Measurements from ENCODE around the gene ZSCAN2.
"Not testable (repeated sequence)": the region's sequence is repeated elsewhere in the genome, so short reads cannot be mapped to it uniquely, and the experiment has no call there.

Gene ZSCAN2

DNA sequence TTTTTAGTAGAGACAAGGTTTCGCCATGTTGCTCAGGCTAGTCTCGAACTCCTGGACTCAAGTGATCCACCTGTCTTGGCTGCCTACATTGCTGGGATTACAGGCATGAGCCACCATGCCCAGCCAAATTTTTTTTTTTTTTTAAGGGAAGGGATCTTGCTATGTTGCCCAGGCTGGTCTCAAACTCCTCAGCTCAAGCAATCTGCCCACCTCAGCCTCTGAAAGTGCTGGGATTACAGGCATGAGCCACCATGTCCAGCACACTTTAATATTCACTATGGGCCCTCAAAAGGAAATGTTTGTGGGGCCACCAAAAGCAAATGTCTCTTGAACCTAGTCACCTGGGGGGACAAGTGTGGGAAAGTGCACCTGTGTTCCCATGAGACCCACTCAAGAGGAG is 41.8 kb downstream of the ZSCAN2 start:
- not testable (repeated sequence) for H3K4me1 ChIP-seq (ENCODE audit: insufficient read depth, low read length); H3K9ac ChIP-seq (ENCODE audit: low read depth, low read length); H3K4me3 ChIP-seq (ENCODE audit: low read length); H3K9me3 ChIP-seq (ENCODE audit: insufficient read depth, low read depth, low read length); H3K27me3 ChIP-seq (ENCODE audit: insufficient read depth, low read length); H3K27ac ChIP-seq (ENCODE audit: low read depth, low read length)
- H3K36me3 ChIP-seq (ENCODE audit: insufficient read depth, low read length), result peaks cover 76% of the 10 kb centered on the region
- 48% methylated on average over 2 of the region's 2 CpGs for WGBS

GRCh38 chr15:84643838-84644237 is 43.0 kb downstream of the ZSCAN2 start:
- Histone ChIP-seq H3K9ac (ENCODE audit: low read depth, low read length) (no peak overlapping the region), H3K4me1 (ENCODE audit: insufficient read depth, low read length) (no peaks in the 10 kb centered on the region), H3K9me3 (ENCODE audit: insufficient read depth, low read depth, low read length) (no peaks in the 10 kb centered on the region), H3K36me3 (ENCODE audit: insufficient read depth, low read length) (peaks cover 88% of the 10 kb centered on the region), H3K27ac (ENCODE audit: low read depth, low read length) (no peak overlapping the region), H3K27me3 (ENCODE audit: insufficient read depth, low read length) (no peaks in the 10 kb centered on the region), H3K4me3 (ENCODE audit: low read length) (no peak overlapping the region)
- WGBS, result 96% methylated on average over 6 of the region's 6 CpGs

GRCh38 chr15:84645496-84645895 is 44.7 kb downstream of the ZSCAN2 start:
- Histone ChIP-seq H3K9me3 (ENCODE audit: insufficient read depth, low read depth, low read length) (no peaks in the 10 kb centered on the region), H3K4me3 (ENCODE audit: low read length) (no peak overlapping the region), H3K27ac (ENCODE audit: low read depth, low read length) (no peak overlapping the region), H3K27me3 (ENCODE audit: insufficient read depth, low read length) (no peaks in the 10 kb centered on the region), H3K36me3 (ENCODE audit: insufficient read depth, low read length) (peaks cover 89% of the 10 kb centered on the region), H3K4me1 (ENCODE audit: insufficient read depth, low read length) (no peaks in the 10 kb centered on the region), H3K9ac (ENCODE audit: low read depth, low read length) (no peak overlapping the region)
- 96% methylated on average over 10 of the region's 10 CpGs for WGBS

DNA sequence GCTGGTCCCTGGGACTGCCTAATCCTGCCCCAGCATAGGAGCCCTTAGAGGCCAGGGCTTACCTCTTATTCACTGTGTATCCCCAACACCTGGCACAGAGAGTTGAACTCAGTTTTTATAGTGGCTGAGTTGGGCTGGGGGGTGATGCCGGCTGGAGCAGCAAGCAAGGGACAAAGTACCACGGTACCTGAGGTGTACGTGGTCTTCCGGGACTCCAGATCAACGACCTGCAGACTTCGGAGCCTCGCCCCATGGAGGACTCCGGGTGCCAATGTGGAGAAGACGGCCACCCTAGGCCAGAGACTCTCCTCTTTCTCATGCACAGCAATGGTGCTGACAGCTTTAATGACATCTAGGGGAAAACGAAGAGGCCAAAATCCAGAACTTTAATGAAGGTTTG is 45.2 kb downstream of the ZSCAN2 start:
- Histone ChIP-seq H3K27me3 (ENCODE audit: insufficient read depth, low read length) (no peaks in the 10 kb centered on the region), H3K36me3 (ENCODE audit: insufficient read depth, low read length) (peaks cover 89% of the 10 kb centered on the region), H3K4me3 (ENCODE audit: low read length) (no peak overlapping the region), H3K9ac (ENCODE audit: low read depth, low read length) (no peak overlapping the region), H3K9me3 (ENCODE audit: insufficient read depth, low read depth, low read length) (no peaks in the 10 kb centered on the region), H3K4me1 (ENCODE audit: insufficient read depth, low read length) (no peaks in the 10 kb centered on the region), H3K27ac (ENCODE audit: low read depth, low read length) (no peak overlapping the region)
- 94% methylated on average over 10 of the region's 10 CpGs for WGBS

DNA sequence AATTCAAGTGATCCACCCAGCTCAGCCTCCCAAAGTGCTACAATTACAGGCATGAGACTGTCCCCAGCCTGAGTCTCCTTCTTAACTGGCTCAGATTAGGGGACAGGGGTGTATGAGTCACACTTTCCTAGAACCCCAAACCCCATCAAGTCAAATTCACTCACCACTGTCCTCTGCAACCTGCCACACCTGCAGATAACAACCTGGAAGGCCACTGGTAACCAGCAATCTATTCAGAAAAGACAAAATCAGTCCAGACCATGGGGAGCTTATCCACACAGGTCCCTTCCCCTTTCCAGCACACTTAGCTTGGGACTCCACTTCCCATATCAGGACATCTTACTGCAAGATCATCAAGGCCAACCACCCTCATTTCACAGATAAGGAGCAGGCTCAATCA is 46.9 kb downstream of the ZSCAN2 start:
- Histone ChIP-seq H3K36me3 (ENCODE audit: insufficient read depth, low read length) (peaks cover 91% of the 10 kb centered on the region), H3K9ac (ENCODE audit: low read depth, low read length) (no peak overlapping the region), H3K4me1 (ENCODE audit: insufficient read depth, low read length) (no peaks in the 10 kb centered on the region), H3K4me3 (ENCODE audit: low read length) (no peak overlapping the region), H3K27me3 (ENCODE audit: insufficient read depth, low read length) (no peaks in the 10 kb centered on the region), H3K9me3 (ENCODE audit: insufficient read depth, low read depth, low read length) (no peaks in the 10 kb centered on the region), H3K27ac (ENCODE audit: low read depth, low read length) (no peak overlapping the region)

- Histone ChIP-seq H3K9me3 (ENCODE audit: insufficient read depth, low read depth, low read length) (no peaks in the 10 kb centered on the region), H3K27ac (ENCODE audit: low read depth, low read length) (no peak overlapping the region), H3K36me3 (ENCODE audit: insufficient read depth, low read length) (peaks cover 85% of the 10 kb centered on the region), H3K4me3 (ENCODE audit: low read length) (no peak overlapping the region), H3K9ac (ENCODE audit: low read depth, low read length) (no peak overlapping the region), H3K27me3 (ENCODE audit: insufficient read depth, low read length) (no peaks in the 10 kb centered on the region), H3K4me1 (ENCODE audit: insufficient read depth, low read length) (no peaks in the 10 kb centered on the region)
- 94% methylated on average over 3 of the region's 3 CpGs for WGBS
Measured at GRCh38 chr15:84648539-84648938, 47.7 kb downstream of the ZSCAN2 start.

- 98% methylated on average over 2 of the region's 2 CpGs for WGBS
- H3K4me3 ChIP-seq (ENCODE audit: low read length), result no peak overlapping the region
- H3K36me3 ChIP-seq (ENCODE audit: insufficient read depth, low read length), result peaks cover 75% of the 10 kb centered on the region
- no peaks in the 10 kb centered on the region for H3K27me3 ChIP-seq (ENCODE audit: insufficient read depth, low read length)
- no peaks in the 10 kb centered on the region for H3K4me1 ChIP-seq (ENCODE audit: insufficient read depth, low read length)
- H3K9ac ChIP-seq (ENCODE audit: low read depth, low read length), result no peak overlapping the region
- H3K9me3 ChIP-seq (ENCODE audit: insufficient read depth, low read depth, low read length), result no peaks in the 10 kb centered on the region
- H3K27ac ChIP-seq (ENCODE audit: low read depth, low read length), result no peak overlapping the region
Measured at GRCh38 chr15:84649706-84650105, 48.9 kb downstream of the ZSCAN2 start.

DNA sequence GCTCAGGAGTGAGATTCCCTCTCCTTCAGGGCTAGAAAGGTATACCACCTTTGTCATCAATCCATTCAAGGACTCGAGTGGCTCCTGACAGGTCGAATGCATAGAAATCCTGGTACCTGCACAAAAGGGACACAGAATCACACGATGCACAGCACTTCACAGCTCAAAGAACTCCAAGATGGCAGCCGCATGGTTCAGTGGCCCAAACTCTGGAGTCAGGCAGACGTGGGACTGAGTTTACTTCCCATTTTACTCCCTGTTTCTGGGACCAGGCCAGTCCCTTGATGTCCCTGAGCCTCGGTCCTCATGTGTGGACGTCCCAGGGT is 52.7 kb downstream of the ZSCAN2 start:
- Histone ChIP-seq H3K4me3 (ENCODE audit: low read length) (peak overlapping the region; percentile 93), H3K9ac (ENCODE audit: low read depth, low read length) (peak overlapping the region; percentile 93), H3K27ac (ENCODE audit: low read depth, low read length) (peak overlapping the region; percentile 75), H3K27me3 (ENCODE audit: insufficient read depth, low read length) (peaks cover 24% of the 10 kb centered on the region), H3K36me3 (ENCODE audit: insufficient read depth, low read length) (peaks cover 38% of the 10 kb centered on the region), H3K4me1 (ENCODE audit: insufficient read depth, low read length) (0 out of 2 replicates have a peak, but pooled peaks cover under 1% of the 10 kb centered on the region), H3K9me3 (ENCODE audit: insufficient read depth, low read depth, low read length) (no peaks in the 10 kb centered on the region)
- WGBS, result 32% methylated on average over 7 of the region's 7 CpGs

- H3K4me1 ChIP-seq (ENCODE audit: insufficient read depth, low read length), result 0 out of 2 replicates have a peak, but pooled peaks cover 6% of the 10 kb centered on the region
- peak within 1 kb of the TSS; percentile 93 for H3K4me3 ChIP-seq (ENCODE audit: low read length)
- H3K27ac ChIP-seq (ENCODE audit: low read depth, low read length), result peak within 1 kb of the TSS; percentile 75
- peaks cover 24% of the 10 kb centered on the region for H3K27me3 ChIP-seq (ENCODE audit: insufficient read depth, low read length)
- H3K9me3 ChIP-seq (ENCODE audit: insufficient read depth, low read depth, low read length), result no peaks in the 10 kb centered on the region
- WGBS, result under 1% methylated on average over 48 of the region's 49 CpGs
- H3K9ac ChIP-seq (ENCODE audit: low read depth, low read length), result peak within 1 kb of the TSS; percentile 93
- H3K36me3 ChIP-seq (ENCODE audit: insufficient read depth, low read length), result peaks cover 33% of the 10 kb centered on the region
Measured at GRCh38 chr15:84653910-84654688, 53.3 kb downstream of the ZSCAN2 start, which contains the start of gene WDR73. TSS of gene WDR73 (minus strand) at chr15:84654283. CDS start at chr15:84654274, 9 bp downstream.

GRCh38 chr15:84654689-84655453 is 54.1 kb downstream of the ZSCAN2 start:
- no peak overlapping the region for H3K27ac ChIP-seq (ENCODE audit: low read depth, low read length)
- H3K27me3 ChIP-seq (ENCODE audit: insufficient read depth, low read length), result peaks cover 24% of the 10 kb centered on the region
- WGBS, result 19% methylated on average over 19 of the region's 19 CpGs
- 0 out of 2 replicates have a peak, but pooled peaks cover 9% of the 10 kb centered on the region for H3K4me1 ChIP-seq (ENCODE audit: insufficient read depth, low read length)
- peak overlapping the region; percentile 93 for H3K4me3 ChIP-seq (ENCODE audit: low read length)
- peak overlapping the region; percentile 93 for H3K9ac ChIP-seq (ENCODE audit: low read depth, low read length)
- peaks cover 26% of the 10 kb centered on the region for H3K36me3 ChIP-seq (ENCODE audit: insufficient read depth, low read length)
- H3K9me3 ChIP-seq (ENCODE audit: insufficient read depth, low read depth, low read length), result no peaks in the 10 kb centered on the region

- no peak overlapping the region for H3K9ac ChIP-seq (ENCODE audit: low read depth, low read length)
- H3K4me3 ChIP-seq (ENCODE audit: low read length), result no peak overlapping the region
Measured at GRCh38 chr15:84656972-84657371, 56.2 kb downstream of the ZSCAN2 start.

More at GRCh38 chr15:84656972-84657371, 56.2 kb downstream of the ZSCAN2 start:
- 93% methylated on average over 7 of the region's 7 CpGs for WGBS
- Histone ChIP-seq H3K27ac (ENCODE audit: low read depth, low read length) (no peak overlapping the region), H3K27me3 (ENCODE audit: insufficient read depth, low read length) (peaks cover 24% of the 10 kb centered on the region), H3K4me1 (ENCODE audit: insufficient read depth, low read length) (peaks cover 9% of the 10 kb centered on the region; the same call in 1 of the 2 replicates), H3K36me3 (ENCODE audit: insufficient read depth, low read length) (peaks cover 10% of the 10 kb centered on the region), H3K9me3 (ENCODE audit: insufficient read depth, low read depth, low read length) (no peaks in the 10 kb centered on the region)

All from HUES64 (cell line).